H1 (cell line): ENCODE measurements around the gene CCDC91. TPM values are rescaled to one million over a fixed set of nuclear protein-coding genes. Genes with fewer than 3 reads are reported as not detected.

ENCODE experiments used
- CTCF ChIA-PET: fragments of 300-600 bp; sonication (Branson Sonifier 250); formaldehyde crosslinking; loops from one replicate; lab custom pipeline; 2021; ENCODE audit not compliant: partially characterized antibody; lab: Charles Lee
- POLR2A ChIA-PET: fragments of 300-600 bp; sonication (Branson Sonifier 250); formaldehyde crosslinking; loops from one replicate; lab custom pipeline; 2021; ENCODE audit warnings: inconsistent platforms; ENCODE audit not compliant: partially characterized antibody; lab: Charles Lee
- DNase-seq, 2 experiments: peaks; one replicate each; pipeline versions ENCODE4 v3.0.0 to v3.0.0-alpha.2; 2010 to 2022; ENCODE audit warnings: low spot score in 2 of 2, low read depth in 1 of 2, mixed read lengths in 1 of 2
- FAIRE-seq: peaks from 2 replicates; lab custom pipeline; 2011; peaks lifted over from hg19 to GRCh38; lab: Jason Lieb, UNC
- H2AFZ ChIP-seq: 2 replicates; pipeline ENCODE4 v1.8.1; 2012; ENCODE audit warnings: low read length, inconsistent platforms
- H2AK5ac ChIP-seq: 2 replicates; pipeline ENCODE4 v1.6.1; 2013; ENCODE audit warnings: low read depth, low read length
- H2BK120ac ChIP-seq: replicated peaks from 2 replicates; pipeline ENCODE3; 2013; ENCODE audit warnings: low read depth, low read length, inconsistent platforms
- H2BK12ac ChIP-seq: 2 replicates; pipeline ENCODE4 v1.6.1; 2013; ENCODE audit warnings: low read depth, low read length
- H2BK15ac ChIP-seq: 2 replicates; pipeline ENCODE4 v1.6.1; 2013; ENCODE audit warnings: low read length
- H2BK20ac ChIP-seq: 2 replicates; pipeline ENCODE4 v1.6.1; 2013; ENCODE audit warnings: low read length
- H2BK5ac ChIP-seq: 2 replicates; pipeline ENCODE4 v1.6.1; 2013; ENCODE audit warnings: low read depth, low read length
- H3K14ac ChIP-seq: 2 replicates; pipeline ENCODE4 v1.6.1; 2013; ENCODE audit warnings: inconsistent platforms; ENCODE audit not compliant: insufficient read length
- H3K18ac ChIP-seq: 2 replicates; pipeline ENCODE4 v1.6.1; 2013; ENCODE audit warnings: low read length; ENCODE audit errors: extremely low read depth
- H3K23ac ChIP-seq: 2 replicates; pipeline ENCODE4 v1.6.1; 2013; ENCODE audit warnings: inconsistent platforms; ENCODE audit not compliant: insufficient read length
- H3K23me2 ChIP-seq: 2 replicates; pipeline ENCODE4 v1.6.1; 2013; ENCODE audit warnings: low read depth, low read length
- H3K27ac ChIP-seq: 2 replicates; pipeline ENCODE4 v1.6.1; 2011; ENCODE audit warnings: low read depth, low read length, inconsistent platforms
- H3K27me3 ChIP-seq, 4 experiments: replicated peaks in 1 of 4; 1 replicate in 1 of 4; 2 replicates in 3 of 4; pipeline versions ENCODE4 v1.6.1 to v1.8.1; 2011 to 2013; ENCODE audit warnings: low read length in 3 of 4, mild to moderate bottlenecking in 3 of 4, inconsistent platforms in 2 of 4, mixed read lengths in 2 of 4, moderate library complexity in 1 of 4; ENCODE audit not compliant: control insufficient read depth in 3 of 4, insufficient read depth in 3 of 4; ENCODE audit errors: extremely low read depth in 1 of 4
- H3K36me3 ChIP-seq, 4 experiments: 2 replicates each; pipeline versions ENCODE4 v1.6.1 to v1.8.1; 2011 to 2013; ENCODE audit warnings: mild to moderate bottlenecking in 4 of 4, low read length in 3 of 4, moderate library complexity in 2 of 4, control low read depth in 1 of 4, inconsistent platforms in 1 of 4; ENCODE audit not compliant: insufficient read depth in 4 of 4, control insufficient read depth in 2 of 4
- H3K4ac ChIP-seq: replicated peaks from 2 replicates; pipeline ENCODE3; 2013; ENCODE audit warnings: low read length, low read depth, mixed read lengths, inconsistent platforms; ENCODE audit not compliant: insufficient read length
- H3K4me1 ChIP-seq, 4 experiments: replicated peaks in 1 of 4; 1 replicate in 1 of 4; 2 replicates in 3 of 4; pipeline versions ENCODE4 v1.6.1 to v1.8.1; 2011 to 2013; ENCODE audit warnings: low read length in 3 of 4, inconsistent platforms in 2 of 4, mixed read lengths in 1 of 4; ENCODE audit not compliant: insufficient read depth in 4 of 4, control insufficient read depth in 3 of 4
- H3K4me2 ChIP-seq, 2 experiments: 2 replicates each; pipeline versions ENCODE4 v1.6.1 to v1.8.1; 2011 to 2013; ENCODE audit warnings: low read depth in 2 of 2, low read length in 2 of 2, control low read depth in 1 of 2, inconsistent platforms in 1 of 2, mild to moderate bottlenecking in 1 of 2; ENCODE audit not compliant: insufficient read depth in 1 of 2
- H3K4me3 ChIP-seq, 4 experiments: fragments of 200-600, 300-600 bp in 1 of 4; sonication (generic), shearing (Covaris generic), sonication (Bioruptor Twin) in 1 of 4; 2 replicates each; pipeline versions ENCODE4 v1.5.1 to v1.8.1; 2011 to 2016; ENCODE audit warnings: low read length in 4 of 4, low read depth in 3 of 4, control low read depth in 2 of 4, inconsistent platforms in 2 of 4, mild to moderate bottlenecking in 2 of 4, mixed read lengths in 1 of 4, moderate library complexity in 1 of 4; ENCODE audit not compliant: insufficient read depth in 2 of 4; ENCODE audit errors: extremely low read depth in 1 of 4
- H3K56ac ChIP-seq: replicated peaks from 2 replicates; pipeline ENCODE3; 2013; ENCODE audit warnings: low read depth, mild to moderate bottlenecking, mixed read lengths, low read length, inconsistent platforms; ENCODE audit not compliant: insufficient read length
- H3K79me1 ChIP-seq: 2 replicates; pipeline ENCODE4 v1.6.1; 2013; ENCODE audit warnings: low read depth, low read length, control low read depth
- H3K79me2 ChIP-seq, 2 experiments: 2 replicates each; pipeline versions ENCODE4 v1.6.1 to v1.8.1; 2012 to 2013; ENCODE audit warnings: low read length in 2 of 2, mild to moderate bottlenecking in 2 of 2, inconsistent platforms in 1 of 2; ENCODE audit not compliant: insufficient read depth in 2 of 2, control insufficient read depth in 1 of 2
- H3K9ac ChIP-seq, 4 experiments: replicated peaks in 1 of 4; 1 replicate in 1 of 4; 2 replicates in 3 of 4; pipeline versions ENCODE4 v1.6.1 to v1.8.1; 2011 to 2013; ENCODE audit warnings: low read depth in 3 of 4, low read length in 3 of 4, control low read depth in 2 of 4, mild to moderate bottlenecking in 2 of 4, moderate library complexity in 2 of 4, inconsistent platforms in 1 of 4; ENCODE audit errors: extremely low read depth in 1 of 4
- H3K9me3 ChIP-seq, 2 experiments: 2 replicates each; pipeline versions ENCODE4 v1.6.1 to v1.8.1; 2012 to 2013; ENCODE audit warnings: mild to moderate bottlenecking in 2 of 2, moderate library complexity in 2 of 2, control low read depth in 1 of 2, inconsistent platforms in 1 of 2, low read depth in 1 of 2, low read length in 1 of 2, mixed read lengths in 1 of 2; ENCODE audit not compliant: insufficient read depth in 2 of 2
- H4K20me1 ChIP-seq, 2 experiments: replicated peaks in 1 of 2; 2 replicates each; pipeline versions ENCODE3 to v1.8.1; 2011 to 2013; ENCODE audit warnings: inconsistent platforms in 2 of 2, low read length in 2 of 2, mild to moderate bottlenecking in 1 of 2; ENCODE audit not compliant: insufficient read depth in 2 of 2, control insufficient read depth in 1 of 2
- H4K5ac ChIP-seq: 2 replicates; pipeline ENCODE4 v1.6.1; 2013; ENCODE audit warnings: low read length, low read depth, mixed read lengths, inconsistent platforms; ENCODE audit not compliant: insufficient read length
- H4K8ac ChIP-seq: 2 replicates; pipeline ENCODE4 v1.8.0; 2013; ENCODE audit warnings: mild to moderate bottlenecking, moderate library complexity, low read length, inconsistent platforms; ENCODE audit not compliant: insufficient read depth; ENCODE audit errors: extremely low read depth
- H4K91ac ChIP-seq: replicated peaks from 2 replicates; pipeline ENCODE3; 2013; ENCODE audit warnings: low read length, mixed read lengths, inconsistent platforms; ENCODE audit not compliant: insufficient read length
- CEBPB ChIP-seq: IDR thresholded peaks from 2 replicates; pipeline ENCODE4 v1.6.1; 2012; ENCODE audit warnings: low read depth, low read length
- CTBP2 ChIP-seq: IDR thresholded peaks from 2 replicates; pipeline ENCODE4 v1.7.0; 2011; ENCODE audit warnings: borderline replicate concordance, mild to moderate bottlenecking, moderate library complexity, mixed read lengths, low read length; ENCODE audit not compliant: insufficient read depth, insufficient read length
- CTCF ChIP-seq, 3 experiments: IDR thresholded peaks; 1 replicate in 2 of 3; 2 replicates in 1 of 3; pipeline versions ENCODE4 v1.5.1 to v1.6.1; 2011; ENCODE audit warnings: low read length in 3 of 3, mild to moderate bottlenecking in 3 of 3, inconsistent platforms in 2 of 3, low read depth in 1 of 3, moderate library complexity in 1 of 3; ENCODE audit not compliant: insufficient read depth in 1 of 3; ENCODE audit errors: control extremely low read depth in 1 of 3
- GABPA ChIP-seq: IDR thresholded peaks from 2 replicates; pipeline ENCODE4 v1.6.1; 2011; ENCODE audit warnings: mild to moderate bottlenecking, low read length, moderate library complexity, borderline replicate concordance; ENCODE audit not compliant: insufficient read depth
- KDM4A ChIP-seq: IDR thresholded peaks from one replicate; pipeline ENCODE4 v1.7.1; 2012; ENCODE audit warnings: low read depth, mild to moderate bottlenecking, moderate library complexity, low read length, inconsistent platforms; ENCODE audit not compliant: severe bottlenecking
- MAFK ChIP-seq: IDR thresholded peaks from 2 replicates; pipeline ENCODE4 v1.6.1; 2012; ENCODE audit warnings: low read depth, mild to moderate bottlenecking, improper control_type of control experiment, low read length
- NRF1 ChIP-seq: IDR thresholded peaks from 2 replicates; pipeline ENCODE4 v1.6.1; 2011; ENCODE audit warnings: mild to moderate bottlenecking, low read depth, low read length, improper control_type of control experiment
- POLR2A ChIP-seq, 2 experiments: IDR thresholded peaks; 1 replicate in 1 of 2; 2 replicates in 1 of 2; pipeline ENCODE4 v1.6.1; 2011; ENCODE audit warnings: low read depth in 2 of 2, low read length in 2 of 2, mild to moderate bottlenecking in 2 of 2; ENCODE audit errors: control extremely low read depth in 1 of 2
- RBBP5 ChIP-seq: IDR thresholded peaks from 2 replicates; pipeline ENCODE4 v1.7.1; 2012; ENCODE audit warnings: low read depth, mild to moderate bottlenecking, inconsistent platforms, low read length, moderate library complexity, borderline replicate concordance
- RNF2 ChIP-seq: fragments of 200-900, 300-1000 bp; sonication (generic); IDR thresholded peaks from 2 replicates; pipeline ENCODE4 v1.7.1; 2016; ENCODE audit warnings: borderline replicate concordance, low read depth, mild to moderate bottlenecking, antibody characterized with exemption, low read length; ENCODE audit not compliant: poor library complexity, severe bottlenecking; ENCODE audit errors: missing control alignments
- SIX5 ChIP-seq: IDR thresholded peaks from 2 replicates; pipeline ENCODE4 v1.6.1; 2011; ENCODE audit warnings: mild to moderate bottlenecking, low read depth, low read length
- SP4 ChIP-seq: IDR thresholded peaks from 2 replicates; pipeline ENCODE4 v1.6.1; 2012; ENCODE audit warnings: low read length, inconsistent platforms
- WGBS, 2 experiments: shearing (Covaris generic) in 1 of 2; methylation state at CpG; one replicate each; pipeline versions ENCODE4 v1.1.6 to v1.1.7; 2013 to 2015; ENCODE audit warnings: low lambda C conversion rate in 2 of 2, mixed read lengths in 2 of 2, inconsistent platforms in 1 of 2, low coverage in 1 of 2, missing lambda C conversion rate in 1 of 2; ENCODE audit not compliant: insufficient replicate concordance in 2 of 2, insufficient coverage in 1 of 2, insufficient read length in 1 of 2; ENCODE audit errors: extremely low coverage in 1 of 2, missing lambda C conversion rate in 1 of 2; 5-methylcytosine and 5-hydroxymethylcytosine counted together
- polyA plus RNA-seq, 7 experiments: library from polyadenylated mRNA; depleted of rRNA in 3 of 7; stranded (reverse) in 5 of 7; unstranded in 2 of 7; fragments of >200 nt in 5 of 7; fragments of 200-250 nt in 2 of 7; gene quantifications; 1 replicate in 5 of 7; 2 replicates in 1 of 7; 4 replicates in 1 of 7; pipeline versions ENCODE4 v1.2.1 to v1.2.3, GENCODE V29; 2011 to 2013; ENCODE audit warnings: missing spikeins in 2 of 7, mixed read lengths in 2 of 7
- total RNA-seq: library from RNA; stranded (reverse); fragmentation: NEBNext Ultra II Directional; extraction: Animal tissue kit (Norgen Biotek cat#: 25700); gene quantifications from 2 replicates; pipeline ENCODE4 v1.2.1, GENCODE V29; 2021

CCDC91 gene
- total and polyA plus RNA-seq, 2 of the 8 experiments (the other 6 are each of a cell fraction or from before 2014, with no cell fraction given), result 8.6 to 23.1 TPM

GRCh38 chr12:28186500-28186899 lies 3.8 kb upstream of the CCDC91 start:
- Histone ChIP-seq H2AFZ (no peak overlapping the region), H4K91ac (no peak overlapping the region), H3K56ac (no peak overlapping the region), H2BK120ac (no peak overlapping the region), H2BK5ac (no peak overlapping the region), H3K4ac (no peak overlapping the region), H3K4me2 (no peak overlapping the region), H3K14ac (no peak overlapping the region), H3K4me1 (peaks cover 0 to 6% (median 4%) of the 10 kb centered on the region in 4 experiments; a peak in 5 of 7 replicates), H3K27me3 (no peaks in the 10 kb centered on the region), H2AK5ac (no peak overlapping the region), H4K20me1 (no peaks in the 10 kb centered on the region), H3K79me2 (peaks cover under 1 to 8% of the 10 kb centered on the region in 2 experiments; a peak in 3 of 4 replicates), H2BK20ac (no peak overlapping the region), H3K23ac (no peak overlapping the region), H3K36me3 (no peaks in the 10 kb centered on the region), H3K9ac (no peak overlapping the region), H4K5ac (no peak overlapping the region), H3K9me3 (no peaks in the 10 kb centered on the region), H3K18ac (no peak overlapping the region), H4K8ac (no peak overlapping the region), H3K27ac (no peak overlapping the region), H2BK12ac (no peak overlapping the region), H2BK15ac (no peak overlapping the region), H3K23me2 (peaks cover 7% of the 10 kb centered on the region), H3K4me3 (no peak overlapping the region), H3K79me1 (peaks cover 3% of the 10 kb centered on the region; the same call in 1 of the 2 replicates)
- 69% methylated on average over 2 of the region's 2 CpGs; no CpG with 5 or more reads in 1 of the 2 experiments for WGBS, 2 experiments
- ChIA-PET CTCF (no interaction called here), POLR2A (interaction anchor here (0.6 to 1.3 kb wide), 3 partner anchors 8 to 407 kb away, joined by 3 read pairs; partner anchors contain the start of genes KLHL42 and MANSC4)
- FAIRE-seq (no peak), DNase-seq (no peak)
- TF ChIP-seq RBBP5 (no peak), NRF1 (no peak), GABPA (no peak), POLR2A (IDR thresholded peaks at IDR 0.05; ENCODE audit: control extremely low read depth in 1 of 2, low read depth in 2 of 2, low read length in 2 of 2) (no peak), CTCF (IDR thresholded peaks at IDR 0.05; ENCODE audit: control extremely low read depth in 1 of 3, insufficient read depth in 1 of 3, low read depth in 1 of 3, low read length in 3 of 3) (no peak), SP4 (no peak), CTBP2 (no peak), RNF2 (no peak), SIX5 (no peak), MAFK (no peak), KDM4A (no peak), CEBPB (no peak)
